Kidney tubule cell (primary cell): ENCODE data around the gene SOX10.

Source experiments
- DNase-seq: peaks from one replicate; pipeline ENCODE4 v3.0.0-alpha.2; 2018; ENCODE audit warnings: low spot score

SOX10 gene

GRCh38 chr22:37983860-37984791 lies at the start of gene SOX10:
TSS of gene SOX10 (minus strand) at chr22:37984555. CDS start at chr22:37983784, 771 bp downstream.
- no peak for DNase-seq

- DNase-seq, result no peak
Measured at GRCh38 chr22:38033522-38034277, 49.3 kb upstream of the SOX10 start.

GRCh38 chr22:38032681-38033521 lies 48.5 kb upstream of the SOX10 start:
- DNase-seq, result peak; percentile 50

GRCh38 chr22:38031491-38031890 lies 47.1 kb upstream of the SOX10 start:
- no peak for DNase-seq

- no peak for DNase-seq
Measured at GRCh38 chr22:38030311-38031133, 46.2 kb upstream of the SOX10 start.

GRCh38 chr22:38029901-38030300 lies 45.5 kb upstream of the SOX10 start:
- DNase-seq, result no peak

GRCh38 chr22:38029370-38029769 lies 45.0 kb upstream of the SOX10 start:
- DNase-seq, result no peak

GRCh38 chr22:38028344-38029130 lies 44.2 kb upstream of the SOX10 start:
- no peak for DNase-seq

GRCh38 chr22:38027487-38027886 lies 43.1 kb upstream of the SOX10 start:
- DNase-seq, result no peak

GRCh38 chr22:38026130-38027111 lies 42.1 kb upstream of the SOX10 start:
- no peak for DNase-seq

GRCh38 chr22:38025514-38025913 lies 41.2 kb upstream of the SOX10 start:
- DNase-seq, result no peak

GRCh38 chr22:38023045-38023444 lies 38.7 kb upstream of the SOX10 start:
- DNase-seq, result no peak

- no peak for DNase-seq
Measured at GRCh38 chr22:38021206-38021605, 36.9 kb upstream of the SOX10 start.

GRCh38 chr22:38018938-38019827 lies 34.8 kb upstream of the SOX10 start:
- DNase-seq, result no peak

- no peak for DNase-seq
Measured at GRCh38 chr22:38017939-38018885, 33.9 kb upstream of the SOX10 start.

- DNase-seq, result peak; percentile 43
Measured at GRCh38 chr22:38017272-38017920, 33.0 kb upstream of the SOX10 start.
